Lower leg skin (tissue), 3 donors: ENCODE measurements around the gene NIPAL3.

Experiments
- POLR2A ChIP-seq, 2 donors: fragments of 450-650 bp; IDR thresholded peaks; one replicate each; pipeline ENCODE4 v1.6.1; 2016 to 2017; ENCODE audit warnings: antibody characterized with exemption in 2 of 2, mild to moderate bottlenecking in 1 of 2, moderate library complexity in 1 of 2
- TF ChIP-seq, protein P1 (sequence below), 3 donors: fragments of 450-650 bp; IDR thresholded peaks; one replicate each; pipeline ENCODE4 v1.5.1; 2016; ENCODE audit warnings: antibody characterized with exemption in 3 of 3, mild to moderate bottlenecking in 3 of 3, moderate library complexity in 2 of 3

DNA sequence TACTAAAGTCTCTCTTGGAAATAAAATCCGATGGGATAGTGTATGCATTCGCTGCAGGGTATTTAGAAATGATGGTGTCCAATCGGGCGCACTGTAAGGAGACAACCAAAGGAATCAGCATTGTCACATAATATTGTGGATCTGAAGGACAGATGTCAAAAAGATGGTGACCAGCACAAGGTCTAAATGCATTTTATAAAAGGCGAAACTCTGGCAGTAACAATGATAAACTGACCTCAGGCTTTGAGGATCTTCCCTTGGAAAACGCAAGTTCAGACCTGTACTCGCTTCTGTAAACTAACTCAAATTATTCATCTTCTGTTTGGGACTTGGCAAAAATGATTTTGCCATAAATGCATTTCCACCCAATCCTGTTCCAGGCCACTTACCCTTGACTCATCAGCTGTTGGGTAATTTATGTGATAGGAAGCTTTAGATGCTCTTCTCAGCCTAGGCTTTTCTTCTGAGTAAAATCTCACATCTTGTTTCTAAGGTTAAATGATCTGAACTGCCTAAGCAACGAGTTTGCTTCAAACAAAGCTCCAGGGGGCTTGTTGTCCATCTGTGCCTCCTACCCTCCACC, 35.8 kb upstream of the NIPAL3 start:
- TF ChIP-seq POLR2A (IDR thresholded peaks at IDR 0.05), result no peak
- TF ChIP-seq, protein P1, sequence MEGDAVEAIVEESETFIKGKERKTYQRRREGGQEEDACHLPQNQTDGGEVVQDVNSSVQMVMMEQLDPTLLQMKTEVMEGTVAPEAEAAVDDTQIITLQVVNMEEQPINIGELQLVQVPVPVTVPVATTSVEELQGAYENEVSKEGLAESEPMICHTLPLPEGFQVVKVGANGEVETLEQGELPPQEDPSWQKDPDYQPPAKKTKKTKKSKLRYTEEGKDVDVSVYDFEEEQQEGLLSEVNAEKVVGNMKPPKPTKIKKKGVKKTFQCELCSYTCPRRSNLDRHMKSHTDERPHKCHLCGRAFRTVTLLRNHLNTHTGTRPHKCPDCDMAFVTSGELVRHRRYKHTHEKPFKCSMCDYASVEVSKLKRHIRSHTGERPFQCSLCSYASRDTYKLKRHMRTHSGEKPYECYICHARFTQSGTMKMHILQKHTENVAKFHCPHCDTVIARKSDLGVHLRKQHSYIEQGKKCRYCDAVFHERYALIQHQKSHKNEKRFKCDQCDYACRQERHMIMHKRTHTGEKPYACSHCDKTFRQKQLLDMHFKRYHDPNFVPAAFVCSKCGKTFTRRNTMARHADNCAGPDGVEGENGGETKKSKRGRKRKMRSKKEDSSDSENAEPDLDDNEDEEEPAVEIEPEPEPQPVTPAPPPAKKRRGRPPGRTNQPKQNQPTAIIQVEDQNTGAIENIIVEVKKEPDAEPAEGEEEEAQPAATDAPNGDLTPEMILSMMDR (IDR thresholded peaks at IDR 0.05), result no peak
